ENCODE measurements around the gene SORL1.

DNA sequence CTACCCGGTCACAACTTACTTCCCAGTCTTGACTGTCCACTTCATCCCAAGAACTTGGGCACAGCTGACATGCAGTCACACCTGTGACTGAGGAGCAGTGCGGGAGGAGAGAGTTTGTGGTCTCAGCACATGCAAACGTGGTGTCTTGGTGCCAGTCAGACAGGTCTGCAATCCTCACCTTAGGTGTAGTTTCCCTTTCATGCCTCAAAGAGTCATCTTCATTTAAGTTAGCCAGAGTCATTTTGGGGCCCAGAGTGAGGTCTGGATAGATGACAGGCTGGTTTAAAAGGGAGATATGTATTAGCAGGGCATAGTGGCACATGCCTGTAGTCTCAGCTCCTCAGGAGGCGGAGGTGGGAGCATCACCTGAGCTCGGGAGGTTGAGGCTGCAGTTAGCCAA lies 109.1 kb downstream of the SORL1 start:
- TF ChIP-seq, protein P1, sequence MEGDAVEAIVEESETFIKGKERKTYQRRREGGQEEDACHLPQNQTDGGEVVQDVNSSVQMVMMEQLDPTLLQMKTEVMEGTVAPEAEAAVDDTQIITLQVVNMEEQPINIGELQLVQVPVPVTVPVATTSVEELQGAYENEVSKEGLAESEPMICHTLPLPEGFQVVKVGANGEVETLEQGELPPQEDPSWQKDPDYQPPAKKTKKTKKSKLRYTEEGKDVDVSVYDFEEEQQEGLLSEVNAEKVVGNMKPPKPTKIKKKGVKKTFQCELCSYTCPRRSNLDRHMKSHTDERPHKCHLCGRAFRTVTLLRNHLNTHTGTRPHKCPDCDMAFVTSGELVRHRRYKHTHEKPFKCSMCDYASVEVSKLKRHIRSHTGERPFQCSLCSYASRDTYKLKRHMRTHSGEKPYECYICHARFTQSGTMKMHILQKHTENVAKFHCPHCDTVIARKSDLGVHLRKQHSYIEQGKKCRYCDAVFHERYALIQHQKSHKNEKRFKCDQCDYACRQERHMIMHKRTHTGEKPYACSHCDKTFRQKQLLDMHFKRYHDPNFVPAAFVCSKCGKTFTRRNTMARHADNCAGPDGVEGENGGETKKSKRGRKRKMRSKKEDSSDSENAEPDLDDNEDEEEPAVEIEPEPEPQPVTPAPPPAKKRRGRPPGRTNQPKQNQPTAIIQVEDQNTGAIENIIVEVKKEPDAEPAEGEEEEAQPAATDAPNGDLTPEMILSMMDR (IDR thresholded peaks at IDR 0.05; ENCODE audit: poor library complexity, severe bottlenecking): no peak
- no peak for TF ChIP-seq EZH2 (IDR thresholded peaks at IDR 0.05; ENCODE audit: borderline replicate concordance, insufficient read depth, low read length, poor library complexity, severe bottlenecking)

Measured in neural cell (in vitro differentiated cells).